Endodermal cell (in vitro differentiated cells): ENCODE results near the gene OR7G2. TPM values are rescaled to one million over a fixed set of nuclear protein-coding genes. Genes with fewer than 3 reads are reported as not detected.

ENCODE experiments used
- DNase-seq: peaks from one replicate; pipeline ENCODE4 v3.0.0-alpha.2; 2017
- H3K27ac ChIP-seq: 2 replicates; pipeline ENCODE4 v1.5.1; 2013; ENCODE audit warnings: mild to moderate bottlenecking, low read depth, low read length, moderate library complexity
- H3K27me3 ChIP-seq: 2 replicates; pipeline ENCODE4 v1.6.1; 2013; ENCODE audit warnings: mild to moderate bottlenecking, low read length, moderate library complexity; ENCODE audit not compliant: insufficient read depth, control insufficient read depth, poor library complexity, severe bottlenecking
- H3K36me3 ChIP-seq: 2 replicates; pipeline ENCODE4 v1.7.0; 2013; ENCODE audit warnings: mild to moderate bottlenecking, low read length, moderate library complexity; ENCODE audit not compliant: control insufficient read depth, insufficient read depth
- H3K4me1 ChIP-seq: one replicate; pipeline ENCODE4 v1.7.0; 2013; ENCODE audit warnings: low read length; ENCODE audit not compliant: control insufficient read depth, insufficient read depth
- H3K4me3 ChIP-seq: 2 replicates; pipeline ENCODE4 v1.5.1; 2013; ENCODE audit warnings: mild to moderate bottlenecking, low read length, moderate library complexity
- H3K9ac ChIP-seq: 2 replicates; pipeline ENCODE4 v1.6.1; 2013; ENCODE audit warnings: mild to moderate bottlenecking, low read length, moderate library complexity; ENCODE audit not compliant: poor library complexity, severe bottlenecking; ENCODE audit errors: extremely low read depth
- H3K9me3 ChIP-seq: 2 replicates; pipeline ENCODE4 v1.6.1; 2013; ENCODE audit warnings: mild to moderate bottlenecking, low read length, moderate library complexity; ENCODE audit not compliant: control insufficient read depth
- H3K27ac Mint-ChIP-seq: 2 replicates; pipeline ENCODE4 v1.8.0; 2020; ENCODE audit warnings: mixed read lengths
- H3K27me3 Mint-ChIP-seq: 2 replicates; pipeline ENCODE4 v1.8.0; 2021; ENCODE audit warnings: mild to moderate bottlenecking, mixed read lengths; ENCODE audit not compliant: insufficient read depth
- H3K36me3 Mint-ChIP-seq: 2 replicates; pipeline ENCODE4 v1.8.0; 2020; ENCODE audit warnings: low read depth, mixed read lengths
- H3K4me1 Mint-ChIP-seq: 2 replicates; pipeline ENCODE4 v1.8.0; 2020; ENCODE audit warnings: mixed read lengths
- H3K4me3 Mint-ChIP-seq: 2 replicates; pipeline ENCODE4 v1.8.0; 2020; ENCODE audit warnings: mild to moderate bottlenecking, moderate library complexity, mixed read lengths
- H3K9me3 Mint-ChIP-seq: 2 replicates; pipeline ENCODE4 v1.8.0; 2020; ENCODE audit warnings: mild to moderate bottlenecking, mixed read lengths
- WGBS, 2 experiments: methylation state at CpG; one replicate each; pipeline versions ENCODE4 v1.1.5 to v1.1.7; 2013; ENCODE audit warnings: missing lambda C conversion rate in 2 of 2, mixed read lengths in 1 of 2; ENCODE audit not compliant: insufficient coverage in 1 of 2, insufficient read length in 1 of 2; 5-methylcytosine and 5-hydroxymethylcytosine counted together
- total RNA-seq, 2 donors: library from RNA; stranded (reverse); fragmentation: NEBNext Ultra II Directional in 1 of 2; extraction: Animal tissue kit (Norgen Biotek cat#: 25700) in 1 of 2; gene quantifications; 2 replicates in 1 of 2; 3 replicates in 1 of 2; pipeline ENCODE4 v1.2.1, GENCODE V29; 2021
- TF ChIP-seq, protein P1 (sequence below): fragments of 200-600 bp; sonication (generic); conservative IDR thresholded peaks from 2 replicates; pipeline ENCODE4 v1.5.0; 2021; ENCODE audit warnings: antibody characterized with exemption, mild to moderate bottlenecking

OR7G2 gene
- total RNA-seq, 2 donors from 2014 or later: not detected

GRCh38 chr19:9140159-9140874 lies 33.0 kb upstream of the OR7G2 start, which contains the start of gene ZNF317:
ZNF317 (plus strand) TSS chr19:9140397; CDS start chr19:9156017, 15,620 bp downstream.
- H3K27me3 Mint-ChIP-seq: peaks cover 2% of the 10 kb centered on the region
- peak; percentile 95 for DNase-seq
- Histone ChIP-seq H3K9ac (peak within 1 kb of the TSS; percentile 96), H3K4me1 (no peaks in the 10 kb centered on the region), H3K36me3 (peaks cover 34% of the 10 kb centered on the region), H3K4me3 (peak within 1 kb of the TSS; percentile 100), H3K27me3 (no peaks in the 10 kb centered on the region), H3K27ac (peak within 1 kb of the TSS; percentile 26), H3K9me3 (peaks cover 32% of the 10 kb centered on the region)
- peak within 1 kb of the TSS; percentile 98 for H3K27ac Mint-ChIP-seq
- WGBS, 2 experiments: 0% methylated on average over 23 to 43 of the region's 43 CpGs
- peaks cover 35% of the 10 kb centered on the region for H3K36me3 Mint-ChIP-seq
- peaks cover 3% of the 10 kb centered on the region for H3K4me1 Mint-ChIP-seq
- TF ChIP-seq, protein P1, sequence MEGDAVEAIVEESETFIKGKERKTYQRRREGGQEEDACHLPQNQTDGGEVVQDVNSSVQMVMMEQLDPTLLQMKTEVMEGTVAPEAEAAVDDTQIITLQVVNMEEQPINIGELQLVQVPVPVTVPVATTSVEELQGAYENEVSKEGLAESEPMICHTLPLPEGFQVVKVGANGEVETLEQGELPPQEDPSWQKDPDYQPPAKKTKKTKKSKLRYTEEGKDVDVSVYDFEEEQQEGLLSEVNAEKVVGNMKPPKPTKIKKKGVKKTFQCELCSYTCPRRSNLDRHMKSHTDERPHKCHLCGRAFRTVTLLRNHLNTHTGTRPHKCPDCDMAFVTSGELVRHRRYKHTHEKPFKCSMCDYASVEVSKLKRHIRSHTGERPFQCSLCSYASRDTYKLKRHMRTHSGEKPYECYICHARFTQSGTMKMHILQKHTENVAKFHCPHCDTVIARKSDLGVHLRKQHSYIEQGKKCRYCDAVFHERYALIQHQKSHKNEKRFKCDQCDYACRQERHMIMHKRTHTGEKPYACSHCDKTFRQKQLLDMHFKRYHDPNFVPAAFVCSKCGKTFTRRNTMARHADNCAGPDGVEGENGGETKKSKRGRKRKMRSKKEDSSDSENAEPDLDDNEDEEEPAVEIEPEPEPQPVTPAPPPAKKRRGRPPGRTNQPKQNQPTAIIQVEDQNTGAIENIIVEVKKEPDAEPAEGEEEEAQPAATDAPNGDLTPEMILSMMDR: no peak
- H3K4me3 Mint-ChIP-seq: peak within 1 kb of the TSS; percentile 99
- H3K9me3 Mint-ChIP-seq: peaks cover 24% of the 10 kb centered on the region

DNA sequence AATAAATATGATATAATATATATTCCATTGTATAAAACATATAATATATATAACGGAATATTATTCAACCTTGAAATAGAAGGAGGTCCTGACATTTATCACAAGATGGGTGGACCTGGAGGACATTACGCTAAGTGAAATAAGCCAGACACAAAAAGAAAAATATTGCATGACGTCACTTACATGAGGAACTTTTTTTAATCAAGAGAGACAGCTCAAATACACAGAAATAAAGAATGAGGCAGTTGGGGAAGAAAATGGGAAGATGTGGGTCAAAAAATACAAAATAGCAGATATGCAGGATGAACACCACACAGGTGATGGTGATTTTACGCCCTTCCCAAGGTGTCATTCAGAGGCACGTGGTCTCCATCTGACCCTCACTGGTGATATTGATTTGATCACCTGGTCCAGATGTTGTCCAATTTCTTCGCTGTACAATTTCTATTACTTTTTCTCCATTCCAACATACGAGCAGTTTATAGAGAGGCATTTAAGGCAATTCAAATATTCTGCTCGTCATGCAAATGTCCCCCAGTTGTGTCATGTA lies 32.4 kb upstream of the OR7G2 start:
- no peaks in the 10 kb centered on the region for H3K4me1 ChIP-seq
- H3K27me3 ChIP-seq: no peaks in the 10 kb centered on the region
- TF ChIP-seq, protein P1: no peak
- H3K36me3 ChIP-seq: peaks cover 28% of the 10 kb centered on the region
- peak overlapping the region; percentile 96 for H3K9ac ChIP-seq
- peaks cover 2% of the 10 kb centered on the region for H3K27me3 Mint-ChIP-seq
- peaks cover 18% of the 10 kb centered on the region for H3K9me3 Mint-ChIP-seq
- H3K4me3 Mint-ChIP-seq: peak overlapping the region; percentile 99
- H3K27ac ChIP-seq: no peak overlapping the region
- peaks cover 3% of the 10 kb centered on the region for H3K4me1 Mint-ChIP-seq
- no peak for DNase-seq
- peak overlapping the region; percentile 75 for H3K27ac Mint-ChIP-seq
- H3K36me3 Mint-ChIP-seq: peaks cover 29% of the 10 kb centered on the region
- H3K4me3 ChIP-seq: peak overlapping the region; percentile 100
- WGBS, 2 experiments: 47 to 61% methylated on average over 5 to 7 of the region's 8 CpGs
- peaks cover 26% of the 10 kb centered on the region for H3K9me3 ChIP-seq

- Mint-ChIP-seq H3K9me3 (peaks cover 27% of the 10 kb centered on the region), H3K4me3 (no peak overlapping the region), H3K36me3 (no peaks in the 10 kb centered on the region), H3K27me3 (peaks cover 2% of the 10 kb centered on the region), H3K4me1 (no peaks in the 10 kb centered on the region), H3K27ac (no peak overlapping the region)
- Histone ChIP-seq H3K36me3 (no peaks in the 10 kb centered on the region), H3K27ac (no peak overlapping the region), H3K9me3 (peaks cover 10% of the 10 kb centered on the region), H3K27me3 (no peaks in the 10 kb centered on the region), H3K4me3 (no peak overlapping the region), H3K9ac (no peak overlapping the region), H3K4me1 (no peaks in the 10 kb centered on the region)
- TF ChIP-seq, protein P1: no peak
- DNase-seq: no peak
- 72 to 84% methylated on average over 4 to 5 of the region's 5 CpGs for WGBS, 2 experiments
Measured at GRCh38 chr19:9132422-9132821, 25.1 kb upstream of the OR7G2 start.
